Mesenchymal stem cell (in vitro differentiated cells and primary cell): ENCODE results near the gene CISD2. TPM values are rescaled to one million over a fixed set of nuclear protein-coding genes. Genes with fewer than 3 reads are reported as not detected.
"Not testable (repeated sequence)": the region's sequence is repeated elsewhere in the genome, so short reads cannot be mapped to it uniquely, and the experiment has no call there.

Experiments used
- DNase-seq: peaks from one replicate; pipeline ENCODE4 v3.0.0-alpha.2; 2013
- H2AFZ ChIP-seq: one replicate; pipeline ENCODE4 v1.6.1; 2013; ENCODE audit warnings: low read depth, mild to moderate bottlenecking, control low read depth, inconsistent platforms, low read length, moderate library complexity
- H2AK5ac ChIP-seq: 2 replicates; pipeline ENCODE4 v1.6.1; 2013; ENCODE audit warnings: low read length, moderate library complexity, mild to moderate bottlenecking, inconsistent platforms; ENCODE audit not compliant: severe bottlenecking
- H2BK120ac ChIP-seq: one replicate; pipeline ENCODE4 v1.6.1; 2013; ENCODE audit warnings: low read depth, mild to moderate bottlenecking, inconsistent platforms, low read length, moderate library complexity
- H2BK12ac ChIP-seq, 2 experiments: one replicate each; pipeline ENCODE4 v1.6.1; 2013; ENCODE audit warnings: inconsistent platforms in 2 of 2, low read length in 2 of 2, mild to moderate bottlenecking in 2 of 2, moderate library complexity in 2 of 2, control low read depth in 1 of 2
- H2BK15ac ChIP-seq: one replicate; pipeline ENCODE4 v1.6.1; 2013; ENCODE audit warnings: mild to moderate bottlenecking, low read depth, inconsistent platforms; ENCODE audit not compliant: poor library complexity, severe bottlenecking
- H2BK5ac ChIP-seq: 2 replicates; pipeline ENCODE4 v1.6.1; 2013; ENCODE audit warnings: low read depth, mild to moderate bottlenecking, low read length, control low read depth, inconsistent platforms; ENCODE audit not compliant: poor library complexity, severe bottlenecking
- H3K14ac ChIP-seq, 2 experiments: one replicate each; pipeline ENCODE4 v1.6.1; 2013; ENCODE audit warnings: inconsistent platforms in 2 of 2, low read length in 2 of 2, control low read depth in 1 of 2, mild to moderate bottlenecking in 1 of 2, moderate library complexity in 1 of 2
- H3K18ac ChIP-seq, 2 experiments: one replicate each; pipeline ENCODE4 v1.6.1; 2013; ENCODE audit warnings: inconsistent platforms in 2 of 2, low read length in 2 of 2, control low read depth in 1 of 2, low read depth in 1 of 2, mild to moderate bottlenecking in 1 of 2
- H3K23ac ChIP-seq, 2 experiments: one replicate each; pipeline ENCODE4 v1.6.1; 2013; ENCODE audit warnings: inconsistent platforms in 2 of 2, low read length in 2 of 2, mild to moderate bottlenecking in 2 of 2, moderate library complexity in 2 of 2, control low read depth in 1 of 2
- H3K27ac ChIP-seq: 2 replicates; pipeline ENCODE4 v1.5.1; 2013; ENCODE audit warnings: mild to moderate bottlenecking, moderate library complexity, low read length, control low read depth, inconsistent platforms; ENCODE audit not compliant: poor library complexity, severe bottlenecking
- H3K27me3 ChIP-seq, 2 experiments: 2 replicates each; pipeline versions ENCODE4 v1.6.1 to v1.7.0; 2013; ENCODE audit warnings: low read length in 2 of 2, mild to moderate bottlenecking in 2 of 2, moderate library complexity in 2 of 2, control low read depth in 1 of 2, inconsistent platforms in 1 of 2; ENCODE audit not compliant: control insufficient read depth in 1 of 2, insufficient read depth in 1 of 2
- H3K36me3 ChIP-seq, 2 experiments: 2 replicates each; pipeline versions ENCODE4 v1.6.1 to v1.7.0; 2013; ENCODE audit warnings: low read length in 2 of 2, control low read depth in 1 of 2, inconsistent platforms in 1 of 2, low read depth in 1 of 2, mild to moderate bottlenecking in 1 of 2; ENCODE audit not compliant: insufficient read depth in 2 of 2, control insufficient read depth in 1 of 2
- H3K4ac ChIP-seq, 2 experiments: one replicate each; pipeline ENCODE4 v1.6.1; 2013; ENCODE audit warnings: inconsistent platforms in 2 of 2, low read length in 2 of 2, mild to moderate bottlenecking in 2 of 2, moderate library complexity in 2 of 2, control low read depth in 1 of 2, low read depth in 1 of 2
- H3K4me1 ChIP-seq: 2 replicates; pipeline ENCODE4 v1.6.1; 2013; ENCODE audit warnings: low read depth, low read length, control low read depth; ENCODE audit not compliant: control insufficient read depth, insufficient read depth
- H3K4me2 ChIP-seq: 2 replicates; pipeline ENCODE4 v1.6.1; 2013; ENCODE audit warnings: low read length, mild to moderate bottlenecking, inconsistent platforms; ENCODE audit not compliant: poor library complexity, severe bottlenecking
- H3K4me3 ChIP-seq, 2 experiments: 2 replicates each; pipeline versions ENCODE4 v1.5.1 to v1.7.0; 2013; ENCODE audit warnings: low read length in 2 of 2, mild to moderate bottlenecking in 2 of 2, control low read depth in 1 of 2, low read depth in 1 of 2; ENCODE audit not compliant: insufficient read depth in 1 of 2
- H3K79me1 ChIP-seq: replicated peaks from 2 replicates; pipeline ENCODE4 v1.6.1; 2013; ENCODE audit warnings: mild to moderate bottlenecking, control low read depth, low read length, inconsistent platforms; ENCODE audit not compliant: poor library complexity, severe bottlenecking
- H3K9ac ChIP-seq: 2 replicates; pipeline ENCODE4 v1.7.0; 2013; ENCODE audit warnings: mild to moderate bottlenecking, low read length, moderate library complexity
- H3K9me3 ChIP-seq: 2 replicates; pipeline ENCODE4 v1.7.0; 2013; ENCODE audit warnings: mild to moderate bottlenecking, low read length; ENCODE audit not compliant: control insufficient read depth
- H4K8ac ChIP-seq: one replicate; pipeline ENCODE4 v1.6.1; 2013; ENCODE audit warnings: inconsistent platforms, mild to moderate bottlenecking, low read length, moderate library complexity
- H4K91ac ChIP-seq: one replicate; pipeline ENCODE4 v1.6.1; 2013; ENCODE audit warnings: mild to moderate bottlenecking, low read length, inconsistent platforms
- WGBS: methylation state at CpG from one replicate; pipeline ENCODE4 v1.1.7; 2013; ENCODE audit warnings: mixed read lengths; 5-methylcytosine and 5-hydroxymethylcytosine counted together
- polyA plus RNA-seq, 2 experiments: library from polyadenylated mRNA; stranded (reverse); fragments of 200-250 nt; gene quantifications; one replicate each; pipeline ENCODE4 v1.2.3, GENCODE V29; 2013

The CISD2 gene
- 39.9 TPM for polyA plus RNA-seq (2013, experiment 1 of 2)
- 43.0 TPM for polyA plus RNA-seq (2013, experiment 2 of 2)

GRCh38 chr4:102868781-102869568, at the start of gene CISD2:
Gene CISD2 (plus strand): TSS chr4:102868992. CDS start chr4:102869085, 93 bp downstream.
- peak within 1 kb of the TSS; percentile 95 to 100 for H3K18ac ChIP-seq
- peak; percentile 92 for DNase-seq
- WGBS = under 1% methylated on average over 62 of the region's 71 CpGs

GRCh38 chr4:102819100-102819499, 49.7 kb upstream of the CISD2 start:
- DNase-seq, H2BK120ac ChIP-seq, H2BK12ac ChIP-seq, H3K9me3 ChIP-seq, H3K14ac ChIP-seq, H3K27me3 ChIP-seq, H3K27ac ChIP-seq, H3K23ac ChIP-seq, H2BK15ac ChIP-seq, H4K91ac ChIP-seq, H2AFZ ChIP-seq, H3K4me2 ChIP-seq, H2BK5ac ChIP-seq, H3K4me3 ChIP-seq, H3K4me1 ChIP-seq, H3K79me1 ChIP-seq, H3K18ac ChIP-seq, H4K8ac ChIP-seq, H3K4ac ChIP-seq, H2AK5ac ChIP-seq: not testable (repeated sequence)
- Histone ChIP-seq H3K9ac (peak overlapping the region; percentile 99), H3K36me3 (peaks cover 0 to 26% of the 10 kb centered on the region in 2 experiments)
- 95% methylated on average over 7 of the region's 10 CpGs for WGBS

More at GRCh38 chr4:102868781-102869568, at the start of gene CISD2:
- Histone ChIP-seq H3K4me3 (peak within 1 kb of the TSS; percentile 84 to 92), H3K79me1 (peaks cover 6% of the 10 kb centered on the region), H2BK120ac (peak within 1 kb of the TSS; percentile 51), H3K4me2 (peak within 1 kb of the TSS; percentile 96), H3K23ac (peak within 1 kb of the TSS in 1 of 2 experiments; percentile 89), H2AK5ac (no peak within 1 kb of the TSS), H3K4ac (peak within 1 kb of the TSS in 1 of 2 experiments; percentile 95), H2BK15ac (peak within 1 kb of the TSS; percentile 75), H2BK5ac (peak within 1 kb of the TSS; percentile 94), H3K9me3 (no peaks in the 10 kb centered on the region), H4K8ac (peak within 1 kb of the TSS; percentile 94), H3K27me3 (no peaks in the 10 kb centered on the region), H2BK12ac (peak within 1 kb of the TSS; percentile 9 to 93), H2AFZ (peak within 1 kb of the TSS; percentile 98), H3K4me1 (peaks cover 8% of the 10 kb centered on the region), H4K91ac (peak within 1 kb of the TSS; percentile 60), H3K36me3 (peaks cover 3 to 4% of the 10 kb centered on the region in 2 experiments), H3K27ac (peak within 1 kb of the TSS; percentile 98), H3K9ac (peak within 1 kb of the TSS; percentile 95), H3K14ac (peak within 1 kb of the TSS in 1 of 2 experiments; percentile 99)

- Histone ChIP-seq H2AFZ (no peak overlapping the region), H3K79me1 (no peaks in the 10 kb centered on the region), H3K4me2 (no peak overlapping the region), H2BK15ac (no peak overlapping the region), H3K9me3 (no peaks in the 10 kb centered on the region), H2BK120ac (no peak overlapping the region), H3K27ac (no peak overlapping the region), H3K36me3 (peaks cover 0 to 21% of the 10 kb centered on the region in 2 experiments), H3K9ac (peak overlapping the region; percentile 99), H3K14ac (no peak overlapping the region), H3K4me3 (peak overlapping the region in 1 of 2 experiments; percentile 95), H3K4me1 (peaks cover 2% of the 10 kb centered on the region), H2BK12ac (no peak overlapping the region), H2AK5ac (no peak overlapping the region), H3K18ac (no peak overlapping the region), H4K8ac (no peak overlapping the region), H3K4ac (no peak overlapping the region), H4K91ac (no peak overlapping the region), H3K23ac (no peak overlapping the region), H2BK5ac (no peak overlapping the region), H3K27me3 (no peaks in the 10 kb centered on the region)
- no peak for DNase-seq
- WGBS = 85% methylated on average over 3 of the region's 8 CpGs
Measured at GRCh38 chr4:102819588-102820365, 49.0 kb upstream of the CISD2 start.

- WGBS = 100% methylated on average over 1 of the region's 4 CpGs
- H3K23ac ChIP-seq = no peak overlapping the region
- peak overlapping the region in 1 of 2 experiments; percentile 95 for H3K4me3 ChIP-seq
- no peak overlapping the region for H2AK5ac ChIP-seq
- no peak overlapping the region for H4K8ac ChIP-seq
- no peak overlapping the region for H2BK12ac ChIP-seq
- no peak overlapping the region for H2BK120ac ChIP-seq
- H3K9ac ChIP-seq = peak overlapping the region; percentile 99
- no peak overlapping the region for H2BK15ac ChIP-seq
- no peak overlapping the region for H2AFZ ChIP-seq
- peaks cover 0 to 12% of the 10 kb centered on the region in 2 experiments for H3K36me3 ChIP-seq
- H4K91ac ChIP-seq = no peak overlapping the region
- no peaks in the 10 kb centered on the region for H3K9me3 ChIP-seq
- H3K4ac ChIP-seq = no peak overlapping the region
- H3K27ac ChIP-seq = no peak overlapping the region
- no peak for DNase-seq
- H2BK5ac ChIP-seq = no peak overlapping the region
- H3K14ac ChIP-seq = no peak overlapping the region
- peaks cover 2% of the 10 kb centered on the region for H3K4me1 ChIP-seq
- no peaks in the 10 kb centered on the region for H3K79me1 ChIP-seq
- no peak overlapping the region for H3K18ac ChIP-seq
- peak overlapping the region; percentile 58 for H3K4me2 ChIP-seq
- no peaks in the 10 kb centered on the region for H3K27me3 ChIP-seq
Measured at GRCh38 chr4:102823464-102823863, 45.3 kb upstream of the CISD2 start.
